HEK293 (cell line): ENCODE results near the gene KLHL21.

Source experiments
- CTCF ChIA-PET: fragments of 350-600 bp; formaldehyde crosslinking; extraction: SDS; loops from one replicate; lab custom pipeline; 2021; ENCODE audit warnings: antibody characterized with exemption; lab: Yijun Ruan, JAX
- POLR2A ChIA-PET: fragments of 300-600 bp; formaldehyde crosslinking; extraction: SDS; loops from one replicate; lab custom pipeline; 2020; ENCODE audit warnings: antibody characterized with exemption, inconsistent platforms; lab: Yijun Ruan, JAX
- H3K27ac ChIP-seq: fragments of 200-500 bp; sonication (Bioruptor generic); 2 replicates; pipeline ENCODE4 v1.5.1; 2014; ENCODE audit warnings: low read depth, low read length, control low read depth, inconsistent platforms; ENCODE audit errors: extremely low read depth
- H3K36me3 ChIP-seq, 2 experiments: fragments of 200-500 bp in 1 of 2; sonication (Bioruptor generic) in 1 of 2; 1 replicate in 1 of 2; 2 replicates in 1 of 2; pipeline ENCODE4 v1.5.1; 2014 to 2017; ENCODE audit warnings: inconsistent platforms in 2 of 2, low read length in 2 of 2; ENCODE audit not compliant: control insufficient read depth in 2 of 2, insufficient read depth in 1 of 2
- H3K4me1 ChIP-seq: fragments of 200-500 bp; sonication (Bioruptor generic); 2 replicates; pipeline ENCODE4 v1.5.1; 2014; ENCODE audit warnings: mild to moderate bottlenecking, low read length, inconsistent platforms; ENCODE audit not compliant: control insufficient read depth, insufficient read depth
- H3K4me3 ChIP-seq: 2 replicates; pipeline ENCODE4 v1.5.1; 2011; ENCODE audit warnings: low read depth, mild to moderate bottlenecking, control low read depth, low read length, moderate library complexity
- H3K9me3 ChIP-seq: fragments of 200-500 bp; sonication (Bioruptor generic); 2 replicates; pipeline ENCODE4 v1.5.1; 2014; ENCODE audit warnings: low read depth, low read length, inconsistent platforms; ENCODE audit not compliant: control insufficient read depth, insufficient read depth
- HOXA7 ChIP-seq: sonication (generic); formaldehyde crosslinking; IDR thresholded peaks from 2 replicates; pipeline ENCODE4 v1.8.1; 2022; ENCODE audit warnings: missing genetic modification reagents, borderline replicate concordance
- INSM2 ChIP-seq: fragments of 450-650 bp; formaldehyde crosslinking; IDR thresholded peaks from 2 replicates; pipeline ENCODE4 v1.5.1; 2016; ENCODE audit warnings: missing biosample characterization, missing genetic modification characterization
- SETDB1 ChIP-seq: IDR thresholded peaks from one replicate; pipeline ENCODE4 v1.6.1; 2017; ENCODE audit warnings: mild to moderate bottlenecking, low read length, moderate library complexity, mixed read lengths; ENCODE audit not compliant: insufficient read length
- ZFP69B ChIP-seq: fragments of 450-650 bp; formaldehyde crosslinking; IDR thresholded peaks from 2 replicates; pipeline ENCODE4 v1.5.1; 2016; ENCODE audit warnings: missing biosample characterization, missing genetic modification characterization
- ZNF211 ChIP-seq: fragments of 450-650 bp; formaldehyde crosslinking; IDR thresholded peaks from 2 replicates; pipeline ENCODE4 v1.5.1; 2016; ENCODE audit warnings: low read depth, missing biosample characterization, missing genetic modification characterization
- ZNF221 ChIP-seq: fragments of 450-650 bp; formaldehyde crosslinking; IDR thresholded peaks from 2 replicates; pipeline ENCODE4 v1.5.1; 2017; ENCODE audit warnings: missing biosample characterization, missing genetic modification characterization, borderline replicate concordance
- ZNF280C ChIP-seq: fragments of 450-650 bp; formaldehyde crosslinking; IDR thresholded peaks from 2 replicates; pipeline ENCODE4 v1.5.1; 2016; ENCODE audit warnings: missing biosample characterization, missing genetic modification characterization
- ZNF311 ChIP-seq: fragments of 450-650 bp; formaldehyde crosslinking; IDR thresholded peaks from 2 replicates; pipeline ENCODE4 v1.5.1; 2017; ENCODE audit warnings: missing biosample characterization, missing genetic modification characterization, borderline replicate concordance
- ZNF37A ChIP-seq: fragments of 450-650 bp; IDR thresholded peaks from 2 replicates; pipeline ENCODE4 v1.5.1; 2018; ENCODE audit warnings: missing biosample characterization, missing genetic modification characterization
- ZNF404 ChIP-seq: fragments of 450-650 bp; formaldehyde crosslinking; IDR thresholded peaks from 2 replicates; pipeline ENCODE4 v1.5.1; 2017; ENCODE audit warnings: missing biosample characterization, missing genetic modification characterization
- ZNF513 ChIP-seq: fragments of 450-650 bp; IDR thresholded peaks from 2 replicates; pipeline ENCODE4 v1.5.1; 2018; ENCODE audit warnings: missing biosample characterization, missing genetic modification characterization
- ZNF518A ChIP-seq: fragments of 450-650 bp; formaldehyde crosslinking; conservative IDR thresholded peaks from 2 replicates; pipeline ENCODE4 v1.5.1; 2016; ENCODE audit warnings: low read depth, missing biosample characterization, missing genetic modification characterization
- ZNF626 ChIP-seq: fragments of 450-650 bp; sonication (Bioruptor Pico); formaldehyde crosslinking; IDR thresholded peaks from 2 replicates; pipeline ENCODE4 v1.5.1; 2018; ENCODE audit warnings: missing biosample characterization, missing genetic modification characterization, inconsistent platforms
- ZNF677 ChIP-seq: fragments of 450-650 bp; IDR thresholded peaks from 2 replicates; pipeline ENCODE4 v1.5.0; 2018; ENCODE audit warnings: missing biosample characterization, mild to moderate bottlenecking, missing genetic modification characterization, moderate library complexity
- ZNF704 ChIP-seq: fragments of 450-650 bp; formaldehyde crosslinking; IDR thresholded peaks from 2 replicates; pipeline ENCODE4 v1.5.1; 2016; ENCODE audit warnings: missing biosample characterization, missing genetic modification characterization
- ZNF76 ChIP-seq: fragments of 450-650 bp; formaldehyde crosslinking; IDR thresholded peaks from 2 replicates; pipeline ENCODE4; 2016; ENCODE audit warnings: low read depth, missing biosample characterization, missing genetic modification characterization, borderline replicate concordance

The KLHL21 gene

GRCh38 chr1:6570100-6570499, 32.6 kb downstream of the KLHL21 start:
- TF ChIP-seq HOXA7 (CRISPR knock-in tag), result no peak
- no peak for TF ChIP-seq ZNF626 (tag by site-specific recombination)
- no peak for TF ChIP-seq ZNF311 (tag by site-specific recombination)
- no peak for TF ChIP-seq ZNF280C (tag by site-specific recombination)
- POLR2A ChIA-PET, result interaction anchor here (1.5 kb wide), 1 partner anchor 10 kb away, joined by 8 read pairs; the partner anchor contains the start of gene ZBTB48
- Histone ChIP-seq H3K9me3 (no peaks in the 10 kb centered on the region), H3K36me3 (no peaks in the 10 kb centered on the region), H3K4me1 (no peaks in the 10 kb centered on the region), H3K4me3 (no peak overlapping the region), H3K27ac (no peak overlapping the region)
- CTCF ChIA-PET, result interaction anchor here (0.8 to 1.7 kb wide), 2 partner anchors 15 kb away, joined by 3 to 8 read pairs; partner anchors contain the start of gene TAS1R1

- TF ChIP-seq ZNF518A (tag by site-specific recombination) (no peak), ZNF677 (tag by site-specific recombination) (no peak), INSM2 (tag by site-specific recombination) (no peak), ZNF513 (tag by site-specific recombination) (no peak), ZNF404 (no peak), ZNF211 (tag by site-specific recombination) (no peak), ZFP69B (tag by site-specific recombination) (no peak), ZNF37A (tag by site-specific recombination) (no peak), ZNF221 (tag by site-specific recombination) (no peak), ZNF704 (tag by site-specific recombination) (no peak), SETDB1 (no peak), ZNF76 (tag by site-specific recombination) (no peak)
- Histone ChIP-seq H3K27ac (no peak overlapping the region), H3K4me1 (no peaks in the 10 kb centered on the region), H3K9me3 (no peaks in the 10 kb centered on the region), H3K36me3 (no peaks in the 10 kb centered on the region), H3K4me3 (no peak overlapping the region)
- CTCF ChIA-PET, result interaction anchor here (0.8 kb wide), 1 partner anchor 14 kb away, joined by 3 read pairs; the partner anchor contains the start of gene TAS1R1
- POLR2A ChIA-PET, result no interaction called here
Measured at GRCh38 chr1:6569033-6569432, 33.6 kb downstream of the KLHL21 start.
